Stimulated activated naive CD8-positive, alpha-beta T cell treated with anti-CD3 and anti-CD28 coated beads, Interleukin-15, amount 100 ng/mL, for 72 hours (primary cell): ENCODE measurements around the gene TMTC1.

Experiments used
- ATAC-seq: fragments of 150-1000 bp; cut with Tn5 transposase; 2 replicates; pipeline ENCODE4 v1.10.0; 2021; ENCODE audit warnings: mild to moderate bottlenecking, moderate library complexity
- DNase-seq, 2 donors: peaks; one replicate each; pipeline ENCODE4 v3.0.0; 2021 to 2022
- H3K27ac Mint-ChIP-seq, 2 donors: one replicate each; pipeline ENCODE4 v1.8.0; 2022; ENCODE audit warnings: mild to moderate bottlenecking in 2 of 2, mixed read lengths in 2 of 2, moderate library complexity in 2 of 2
- H3K27me3 Mint-ChIP-seq: one replicate; pipeline ENCODE4 v1.8.0; 2022; ENCODE audit warnings: mixed read lengths
- H3K4me1 Mint-ChIP-seq: one replicate; pipeline ENCODE4 v1.8.0; 2022; ENCODE audit warnings: mild to moderate bottlenecking, mixed read lengths
- H3K4me3 Mint-ChIP-seq, 2 donors: one replicate each; pipeline ENCODE4 v1.8.0; 2022; ENCODE audit warnings: mild to moderate bottlenecking in 2 of 2, mixed read lengths in 2 of 2, moderate library complexity in 1 of 2
- H3K9me3 Mint-ChIP-seq, 2 donors: one replicate each; pipeline ENCODE4 v1.8.0; 2022; ENCODE audit warnings: mixed read lengths in 2 of 2

The TMTC1 gene

GRCh38 chr12:29792132-29792531, 8.4 kb upstream of the TMTC1 start:
- ATAC-seq (no peak), DNase-seq (no peak)
- no peaks in the 10 kb centered on the region for H3K4me1 Mint-ChIP-seq
- no peak overlapping the region for H3K27ac Mint-ChIP-seq
- H3K27me3 Mint-ChIP-seq, result peaks cover 1% of the 10 kb centered on the region
- no peak overlapping the region for H3K4me3 Mint-ChIP-seq
- peaks cover 4 to 10% of the 10 kb centered on the region in 2 donors for H3K9me3 Mint-ChIP-seq

DNA sequence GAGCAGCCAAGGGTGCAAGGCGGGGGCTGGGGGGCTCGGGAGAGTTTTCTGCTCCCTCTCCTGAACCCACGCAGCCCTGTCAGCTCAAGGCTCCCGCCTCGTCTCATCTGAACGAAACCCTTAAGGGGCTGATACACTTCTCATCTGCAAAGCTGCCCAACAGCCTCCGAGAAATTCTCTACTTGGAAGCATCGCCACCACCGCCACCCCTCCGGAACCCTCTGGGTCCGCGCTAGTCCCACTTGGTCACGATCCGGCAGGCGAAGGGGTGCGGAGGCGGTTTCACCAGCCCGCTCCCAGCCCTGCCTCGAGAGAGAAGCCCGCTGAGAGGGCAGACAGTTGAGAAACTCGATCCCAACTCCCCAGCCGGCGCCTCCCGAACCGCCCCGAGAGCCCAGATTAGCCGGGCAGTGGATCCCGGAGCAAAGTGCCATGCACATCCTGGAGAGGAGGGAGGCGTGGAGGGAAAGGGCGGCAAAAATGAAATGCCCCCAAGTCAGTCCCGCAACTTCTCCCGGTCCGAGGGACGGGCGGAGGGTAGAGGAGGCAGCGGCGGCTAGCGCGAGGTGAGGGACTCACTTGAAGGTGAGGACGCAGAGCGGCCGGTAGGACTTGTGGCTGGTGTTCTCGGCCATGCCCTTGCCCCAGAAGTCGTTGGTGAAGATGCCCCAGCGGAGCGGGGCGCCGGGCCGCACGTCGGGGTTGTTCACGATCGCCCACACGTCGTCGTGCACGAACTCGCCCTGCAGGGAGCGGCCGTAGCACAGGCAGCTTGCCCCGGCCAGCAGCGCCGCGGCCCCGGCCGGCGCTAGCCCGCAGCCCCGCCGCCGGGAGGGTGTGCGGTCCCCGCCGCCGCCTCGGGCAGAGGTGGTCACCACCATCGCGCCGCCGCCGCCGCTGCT, 620 bp downstream of the TMTC1 start:
- peaks cover 15% of the 10 kb centered on the region for H3K4me1 Mint-ChIP-seq
- no peak overlapping the region for H3K27ac Mint-ChIP-seq
- DNase-seq, result peak in 1 of 2 donors; percentile 12
- ATAC-seq, result peak; percentile 41
- H3K27me3 Mint-ChIP-seq, result peaks cover 54% of the 10 kb centered on the region
- peak overlapping the region; percentile 60 to 64 for H3K4me3 Mint-ChIP-seq
- peaks cover 0 to 7% of the 10 kb centered on the region in 2 donors for H3K9me3 Mint-ChIP-seq

GRCh38 chr12:29782285-29782870, 1.4 kb downstream of the TMTC1 start:
- H3K4me3 Mint-ChIP-seq, result peak overlapping the region; percentile 2 to 21
- peaks cover 54% of the 10 kb centered on the region for H3K27me3 Mint-ChIP-seq
- DNase-seq (no peak), ATAC-seq (peak; percentile 48)
- H3K4me1 Mint-ChIP-seq, result peaks cover 15% of the 10 kb centered on the region
- peaks cover 0 to 7% of the 10 kb centered on the region in 2 donors for H3K9me3 Mint-ChIP-seq
- H3K27ac Mint-ChIP-seq, result no peak overlapping the region

- peaks cover 15% of the 10 kb centered on the region for H3K4me1 Mint-ChIP-seq
- ATAC-seq (no peak), DNase-seq (no peak)
- peak overlapping the region in 1 of 2 donors; percentile 2 for H3K4me3 Mint-ChIP-seq
- peaks cover 54% of the 10 kb centered on the region for H3K27me3 Mint-ChIP-seq
- H3K9me3 Mint-ChIP-seq, result peaks cover 0 to 8% of the 10 kb centered on the region in 2 donors
- no peak overlapping the region for H3K27ac Mint-ChIP-seq
Observed at GRCh38 chr12:29781705-29782266, 2.0 kb downstream of the TMTC1 start.

DNA sequence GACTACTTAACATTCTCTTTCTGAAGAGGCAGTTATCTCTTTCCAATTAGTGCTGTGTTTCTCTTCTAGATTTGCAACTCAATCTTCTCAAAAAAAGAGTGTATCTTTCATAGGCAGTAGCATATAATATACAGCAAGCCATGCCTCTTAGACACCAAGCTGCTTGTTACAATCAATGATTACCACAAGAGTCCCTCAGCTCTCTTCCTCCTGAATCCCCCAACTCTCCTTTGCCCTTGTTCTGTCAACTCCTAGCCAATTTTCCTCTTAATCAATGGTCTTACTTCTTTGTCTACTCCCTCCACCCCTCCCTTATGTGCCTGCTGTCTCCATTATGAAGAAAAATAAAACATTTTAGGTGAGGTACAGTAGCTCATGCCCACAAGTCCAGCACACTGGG, 2.6 kb downstream of the TMTC1 start:
- Mint-ChIP-seq H3K4me1 (peaks cover 15% of the 10 kb centered on the region), H3K27ac (no peak overlapping the region), H3K4me3 (no peak overlapping the region), H3K9me3 (peaks cover 0 to 14% of the 10 kb centered on the region in 2 donors), H3K27me3 (peaks cover 54% of the 10 kb centered on the region)
- ATAC-seq (no peak), DNase-seq (no peak)

GRCh38 chr12:29780084-29780483, 3.7 kb downstream of the TMTC1 start:
- DNase-seq, result no peak
- no peak overlapping the region for H3K27ac Mint-ChIP-seq
- ATAC-seq, result no peak
- H3K4me3 Mint-ChIP-seq, result no peak overlapping the region
- peaks cover 46% of the 10 kb centered on the region for H3K27me3 Mint-ChIP-seq
- H3K4me1 Mint-ChIP-seq, result peaks cover 15% of the 10 kb centered on the region
- peaks cover 0 to 25% of the 10 kb centered on the region in 2 donors for H3K9me3 Mint-ChIP-seq

GRCh38 chr12:29778531-29778930, 5.2 kb downstream of the TMTC1 start:
- ATAC-seq (no peak), DNase-seq (no peak)
- peaks cover 4 to 40% of the 10 kb centered on the region in 2 donors for H3K9me3 Mint-ChIP-seq
- H3K27ac Mint-ChIP-seq, result no peak overlapping the region
- peaks cover 35% of the 10 kb centered on the region for H3K27me3 Mint-ChIP-seq
- peaks cover 11% of the 10 kb centered on the region for H3K4me1 Mint-ChIP-seq
- H3K4me3 Mint-ChIP-seq, result no peak overlapping the region

DNA sequence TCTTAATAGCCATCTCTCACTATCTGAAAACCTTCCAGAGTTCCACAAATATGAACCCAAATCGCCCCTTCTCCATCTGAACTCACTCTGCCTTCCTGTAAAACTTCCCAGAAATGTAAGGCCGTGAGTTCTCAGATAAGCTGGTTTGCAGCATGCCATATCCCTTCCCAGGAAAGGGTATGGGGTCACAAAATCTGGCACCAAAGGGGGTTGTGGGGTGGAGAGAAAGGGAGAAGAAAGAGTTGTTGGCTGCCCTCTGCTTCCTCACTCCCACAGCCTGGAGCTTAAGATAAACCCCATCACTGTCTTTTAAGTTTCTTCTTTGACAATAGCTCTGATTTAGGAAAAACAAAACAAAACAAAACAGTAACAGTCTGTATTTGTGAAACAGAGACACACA, 10.7 kb downstream of the TMTC1 start:
- ATAC-seq (no peak), DNase-seq (no peak)
- H3K4me1 Mint-ChIP-seq, result no peaks in the 10 kb centered on the region
- H3K4me3 Mint-ChIP-seq, result no peak overlapping the region
- H3K9me3 Mint-ChIP-seq, result peaks cover 4 to 34% of the 10 kb centered on the region in 2 donors
- H3K27ac Mint-ChIP-seq, result no peak overlapping the region
- H3K27me3 Mint-ChIP-seq, result no peaks in the 10 kb centered on the region

DNA sequence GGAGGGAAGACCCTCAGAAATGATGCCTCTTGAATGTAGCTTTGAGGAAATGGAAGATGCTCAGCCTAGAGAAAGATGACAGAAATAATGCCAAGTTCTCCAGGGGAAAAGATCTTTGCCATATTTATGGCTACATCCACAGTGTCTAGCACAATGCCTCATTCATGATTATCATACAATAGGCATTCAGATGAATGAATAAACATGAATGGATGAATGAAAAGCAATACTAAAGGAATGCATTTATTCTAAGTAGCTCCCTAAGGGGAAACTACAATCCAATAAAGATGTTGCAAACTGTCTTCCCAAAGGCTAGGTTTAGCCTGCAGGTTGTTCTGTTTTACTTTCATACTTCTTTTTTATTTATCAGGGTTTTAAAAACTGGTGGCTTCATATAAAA, 12.0 kb downstream of the TMTC1 start:
- H3K9me3 Mint-ChIP-seq, result peaks cover 4 to 32% of the 10 kb centered on the region in 2 donors
- ATAC-seq (no peak), DNase-seq (no peak)
- H3K4me3 Mint-ChIP-seq, result no peak overlapping the region
- H3K27me3 Mint-ChIP-seq, result no peaks in the 10 kb centered on the region
- no peaks in the 10 kb centered on the region for H3K4me1 Mint-ChIP-seq
- no peak overlapping the region for H3K27ac Mint-ChIP-seq

GRCh38 chr12:29771165-29771564, 12.6 kb downstream of the TMTC1 start:
- H3K9me3 Mint-ChIP-seq, result peaks cover 4 to 26% of the 10 kb centered on the region in 2 donors
- no peak overlapping the region for H3K4me3 Mint-ChIP-seq
- no peak overlapping the region for H3K27ac Mint-ChIP-seq
- no peaks in the 10 kb centered on the region for H3K4me1 Mint-ChIP-seq
- ATAC-seq (no peak), DNase-seq (no peak)
- H3K27me3 Mint-ChIP-seq, result no peaks in the 10 kb centered on the region

GRCh38 chr12:29769162-29769858, 14.4 kb downstream of the TMTC1 start:
- Mint-ChIP-seq H3K9me3 (peaks cover 4 to 8% of the 10 kb centered on the region in 2 donors), H3K27ac (no peak overlapping the region), H3K27me3 (no peaks in the 10 kb centered on the region), H3K4me3 (no peak overlapping the region), H3K4me1 (no peaks in the 10 kb centered on the region)
- ATAC-seq (no peak), DNase-seq (no peak)

DNA sequence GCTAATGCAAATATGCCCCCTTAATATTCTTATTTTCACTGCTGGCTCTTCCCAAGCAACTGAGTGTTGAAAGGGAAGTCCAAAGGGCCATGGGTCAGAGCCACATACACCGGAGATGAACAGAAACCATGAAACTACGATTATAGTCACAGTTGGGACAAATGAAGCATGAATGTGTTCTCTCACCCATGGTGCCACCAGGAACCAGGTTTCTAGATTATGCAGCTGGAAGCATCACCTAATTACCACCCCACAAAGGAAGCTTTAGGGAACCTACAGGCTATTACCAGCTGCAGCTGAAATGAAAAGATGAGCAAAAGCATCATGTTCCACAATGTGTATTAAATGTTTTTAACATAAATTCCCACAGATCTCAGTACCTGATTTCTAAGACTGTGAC, 15.4 kb downstream of the TMTC1 start:
- no peak for ATAC-seq
- Mint-ChIP-seq H3K4me1 (no peaks in the 10 kb centered on the region), H3K9me3 (no peaks in the 10 kb centered on the region), H3K27ac (no peak overlapping the region), H3K4me3 (no peak overlapping the region), H3K27me3 (no peaks in the 10 kb centered on the region)
- DNase-seq, result no peak

- DNase-seq (no peak), ATAC-seq (no peak)
- H3K4me1 Mint-ChIP-seq, result no peaks in the 10 kb centered on the region
- H3K27ac Mint-ChIP-seq, result no peak overlapping the region
- no peak overlapping the region for H3K4me3 Mint-ChIP-seq
- no peaks in the 10 kb centered on the region for H3K9me3 Mint-ChIP-seq
- no peaks in the 10 kb centered on the region for H3K27me3 Mint-ChIP-seq
Observed at GRCh38 chr12:29763301-29763683, 20.4 kb downstream of the TMTC1 start.

- no peak for DNase-seq
- Mint-ChIP-seq H3K4me3 (no peak overlapping the region), H3K27ac (no peak overlapping the region), H3K9me3 (peaks cover 0 to under 1% of the 10 kb centered on the region in 2 donors), H3K27me3 (no peaks in the 10 kb centered on the region), H3K4me1 (no peaks in the 10 kb centered on the region)
- no peak for ATAC-seq
Observed at GRCh38 chr12:29762637-29763300, 21.0 kb downstream of the TMTC1 start.

DNA sequence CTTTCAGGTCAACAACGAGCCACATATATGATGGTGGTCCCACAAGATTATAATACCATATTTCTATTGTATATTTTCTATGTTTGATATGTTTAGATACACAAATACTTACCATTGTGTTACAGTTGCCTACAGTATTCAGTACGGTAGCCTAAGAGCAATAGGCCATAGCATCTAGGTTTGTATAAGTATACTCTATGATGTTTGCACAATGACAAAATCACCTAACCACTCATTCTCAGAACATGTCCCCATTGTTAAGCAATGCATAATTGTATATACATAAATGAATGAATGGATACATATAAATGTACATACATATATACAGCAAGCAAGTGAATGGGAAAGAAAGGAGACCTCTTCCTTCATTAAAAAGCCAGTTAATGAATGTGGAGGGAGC, 23.8 kb downstream of the TMTC1 start:
- DNase-seq, result no peak
- H3K4me1 Mint-ChIP-seq, result no peaks in the 10 kb centered on the region
- H3K9me3 Mint-ChIP-seq, result peaks cover 0 to 4% of the 10 kb centered on the region in 2 donors
- no peaks in the 10 kb centered on the region for H3K27me3 Mint-ChIP-seq
- no peak overlapping the region for H3K4me3 Mint-ChIP-seq
- H3K27ac Mint-ChIP-seq, result no peak overlapping the region
- ATAC-seq, result no peak
